ENCODE results near the gene KCNJ12.
"Not testable (repeated sequence)": the region's sequence is repeated elsewhere in the genome, so short reads cannot be mapped to it uniquely, and the experiment has no call there.

The KCNJ12 gene

GRCh38 chr17:21438316-21439014, 62.3 kb downstream of the KCNJ12 start:
- not testable (repeated sequence) for H3K27ac ChIP-seq (ENCODE audit: low read depth, low read length, severe bottlenecking); H3K36me3 ChIP-seq (ENCODE audit: control insufficient read depth, insufficient read depth, low read length); H3K4me1 ChIP-seq (ENCODE audit: control insufficient read depth, insufficient read depth, low read length, poor library complexity, severe bottlenecking); H3K9me3 ChIP-seq (ENCODE audit: control insufficient read depth, low read length); H3K4me3 ChIP-seq (ENCODE audit: extremely low read depth, insufficient read depth, low read length, poor library complexity, severe bottlenecking)
- WGBS, 2 experiments (ENCODE audit: insufficient coverage in 2 of 2): no CpG with 5 or more reads among the region's 6 CpGs

- not testable (repeated sequence) for H3K4me3 ChIP-seq (ENCODE audit: extremely low read depth, insufficient read depth, low read length, poor library complexity, severe bottlenecking); H3K27ac ChIP-seq (ENCODE audit: low read depth, low read length, severe bottlenecking); H3K9me3 ChIP-seq (ENCODE audit: control insufficient read depth, low read length); H3K36me3 ChIP-seq (ENCODE audit: control insufficient read depth, insufficient read depth, low read length); H3K4me1 ChIP-seq (ENCODE audit: control insufficient read depth, insufficient read depth, low read length, poor library complexity, severe bottlenecking)
- WGBS, 2 experiments (ENCODE audit: insufficient coverage in 2 of 2): no CpG with 5 or more reads among the region's 5 CpGs
Measured at GRCh38 chr17:21439015-21439336, 62.8 kb downstream of the KCNJ12 start.

- no peak overlapping the region for H3K4me3 ChIP-seq (ENCODE audit: extremely low read depth, insufficient read depth, low read length, poor library complexity, severe bottlenecking)
- no peaks in the 10 kb centered on the region for H3K9me3 ChIP-seq (ENCODE audit: control insufficient read depth, low read length)
- WGBS, 2 experiments (ENCODE audit: insufficient coverage in 2 of 2): 84 to 91% methylated on average over 6 to 7 of the region's 9 CpGs
- H3K27ac ChIP-seq (ENCODE audit: low read depth, low read length, severe bottlenecking): no peak overlapping the region
- H3K36me3 ChIP-seq (ENCODE audit: control insufficient read depth, insufficient read depth, low read length): no peaks in the 10 kb centered on the region
- H3K4me1 ChIP-seq (ENCODE audit: control insufficient read depth, insufficient read depth, low read length, poor library complexity, severe bottlenecking): no peaks in the 10 kb centered on the region
Measured at GRCh38 chr17:21445091-21445650, 69.0 kb downstream of the KCNJ12 start.

- not testable (repeated sequence) for H3K36me3 ChIP-seq (ENCODE audit: control insufficient read depth, insufficient read depth, low read length); H3K4me3 ChIP-seq (ENCODE audit: extremely low read depth, insufficient read depth, low read length, poor library complexity, severe bottlenecking); H3K4me1 ChIP-seq (ENCODE audit: control insufficient read depth, insufficient read depth, low read length, poor library complexity, severe bottlenecking); H3K9me3 ChIP-seq (ENCODE audit: control insufficient read depth, low read length); H3K27ac ChIP-seq (ENCODE audit: low read depth, low read length, severe bottlenecking)
- 94% methylated on average over 3 of the region's 4 CpGs; no CpG with 5 or more reads in 1 of the 2 experiments for WGBS, 2 experiments (ENCODE audit: insufficient coverage in 2 of 2)
Measured at GRCh38 chr17:21447552-21447951, 71.4 kb downstream of the KCNJ12 start.

GRCh38 chr17:21449891-21450290, 73.7 kb downstream of the KCNJ12 start:
- not testable (repeated sequence) for H3K36me3 ChIP-seq (ENCODE audit: control insufficient read depth, insufficient read depth, low read length); H3K4me3 ChIP-seq (ENCODE audit: extremely low read depth, insufficient read depth, low read length, poor library complexity, severe bottlenecking); H3K27ac ChIP-seq (ENCODE audit: low read depth, low read length, severe bottlenecking); H3K4me1 ChIP-seq (ENCODE audit: control insufficient read depth, insufficient read depth, low read length, poor library complexity, severe bottlenecking); H3K9me3 ChIP-seq (ENCODE audit: control insufficient read depth, low read length)
- WGBS, 2 experiments (ENCODE audit: insufficient coverage in 2 of 2): 67% methylated on average over 1 of the region's 3 CpGs; no CpG with 5 or more reads in 1 of the 2 experiments

GRCh38 chr17:21451975-21452374, 75.8 kb downstream of the KCNJ12 start:
- Histone ChIP-seq H3K4me1 (ENCODE audit: control insufficient read depth, insufficient read depth, low read length, poor library complexity, severe bottlenecking) (no peaks in the 10 kb centered on the region), H3K9me3 (ENCODE audit: control insufficient read depth, low read length) (no peaks in the 10 kb centered on the region), H3K27ac (ENCODE audit: low read depth, low read length, severe bottlenecking) (no peak overlapping the region), H3K4me3 (ENCODE audit: extremely low read depth, insufficient read depth, low read length, poor library complexity, severe bottlenecking) (no peak overlapping the region), H3K36me3 (ENCODE audit: control insufficient read depth, insufficient read depth, low read length) (no peaks in the 10 kb centered on the region)
- WGBS, 2 experiments (ENCODE audit: insufficient coverage in 2 of 2): 80 to 100% methylated on average over 2 to 4 of the region's 9 CpGs

- Histone ChIP-seq H3K9me3 (ENCODE audit: control insufficient read depth, low read length) (no peaks in the 10 kb centered on the region), H3K4me3 (ENCODE audit: extremely low read depth, insufficient read depth, low read length, poor library complexity, severe bottlenecking) (peak overlapping the region; percentile 11), H3K4me1 (ENCODE audit: control insufficient read depth, insufficient read depth, low read length, poor library complexity, severe bottlenecking) (no peaks in the 10 kb centered on the region), H3K36me3 (ENCODE audit: control insufficient read depth, insufficient read depth, low read length) (no peaks in the 10 kb centered on the region), H3K27ac (ENCODE audit: low read depth, low read length, severe bottlenecking) (no peak overlapping the region)
- WGBS, 2 experiments (ENCODE audit: insufficient coverage in 2 of 2): 23 to 27% methylated on average over 27 to 38 of the region's 49 CpGs
Measured at GRCh38 chr17:21452377-21453143, 76.4 kb downstream of the KCNJ12 start.

- H3K9me3 ChIP-seq (ENCODE audit: control insufficient read depth, low read length): no peaks in the 10 kb centered on the region
- H3K27ac ChIP-seq (ENCODE audit: low read depth, low read length, severe bottlenecking): no peak overlapping the region
- H3K4me1 ChIP-seq (ENCODE audit: control insufficient read depth, insufficient read depth, low read length, poor library complexity, severe bottlenecking): no peaks in the 10 kb centered on the region
- H3K36me3 ChIP-seq (ENCODE audit: control insufficient read depth, insufficient read depth, low read length): no peaks in the 10 kb centered on the region
- 66 to 72% methylated on average over 5 to 14 of the region's 17 CpGs for WGBS, 2 experiments (ENCODE audit: insufficient coverage in 2 of 2)
- H3K4me3 ChIP-seq (ENCODE audit: extremely low read depth, insufficient read depth, low read length, poor library complexity, severe bottlenecking): no peak overlapping the region
Measured at GRCh38 chr17:21453144-21453898, 77.2 kb downstream of the KCNJ12 start.

- H3K27ac ChIP-seq (ENCODE audit: low read depth, low read length, severe bottlenecking); H3K9me3 ChIP-seq (ENCODE audit: control insufficient read depth, low read length); H3K36me3 ChIP-seq (ENCODE audit: control insufficient read depth, insufficient read depth, low read length); H3K4me1 ChIP-seq (ENCODE audit: control insufficient read depth, insufficient read depth, low read length, poor library complexity, severe bottlenecking); H3K4me3 ChIP-seq (ENCODE audit: extremely low read depth, insufficient read depth, low read length, poor library complexity, severe bottlenecking): not testable (repeated sequence)
- 91 to 94% methylated on average over 2 to 3 of the region's 5 CpGs for WGBS, 2 experiments (ENCODE audit: insufficient coverage in 2 of 2)
Measured at GRCh38 chr17:21454006-21454405, 77.8 kb downstream of the KCNJ12 start.

- no peaks in the 10 kb centered on the region for H3K4me1 ChIP-seq (ENCODE audit: control insufficient read depth, insufficient read depth, low read length, poor library complexity, severe bottlenecking)
- no peaks in the 10 kb centered on the region for H3K9me3 ChIP-seq (ENCODE audit: control insufficient read depth, low read length)
- WGBS, 2 experiments (ENCODE audit: insufficient coverage in 2 of 2): 76 to 86% methylated on average over 3 of the region's 4 CpGs
- no peak overlapping the region for H3K4me3 ChIP-seq (ENCODE audit: extremely low read depth, insufficient read depth, low read length, poor library complexity, severe bottlenecking)
- no peaks in the 10 kb centered on the region for H3K36me3 ChIP-seq (ENCODE audit: control insufficient read depth, insufficient read depth, low read length)
- no peak overlapping the region for H3K27ac ChIP-seq (ENCODE audit: low read depth, low read length, severe bottlenecking)
Measured at GRCh38 chr17:21454441-21454840, 78.3 kb downstream of the KCNJ12 start.

Measured in mesodermal cell (in vitro differentiated cells).